ENCODE data around the gene THUMPD2.

The THUMPD2 gene

GRCh38 chr2:39712953-39713352 lies 66.1 kb downstream of the THUMPD2 start:
- TF ChIP-seq CTCF (conservative IDR thresholded peaks at IDR 0.05; ENCODE audit: low read length) = no peak
- no peak for DNase-seq (ENCODE audit: low read depth)
- no peak overlapping the region for H3K4me3 ChIP-seq (ENCODE audit: low read length)

- no peak overlapping the region for H3K4me3 ChIP-seq (ENCODE audit: low read length)
- no peak for TF ChIP-seq CTCF (conservative IDR thresholded peaks at IDR 0.05; ENCODE audit: low read length)
- DNase-seq (ENCODE audit: low read depth) = no peak
These were observed 68.3 kb downstream of the THUMPD2 start for GRCh38 chr2:39710807-39711206.

GRCh38 chr2:39708003-39708402 lies 71.1 kb downstream of the THUMPD2 start:
- TF ChIP-seq CTCF (conservative IDR thresholded peaks at IDR 0.05; ENCODE audit: low read length) = no peak
- no peak overlapping the region for H3K4me3 ChIP-seq (ENCODE audit: low read length)
- no peak for DNase-seq (ENCODE audit: low read depth)

GRCh38 chr2:39706945-39707344 lies 72.1 kb downstream of the THUMPD2 start:
- DNase-seq (ENCODE audit: low read depth) = no peak
- H3K4me3 ChIP-seq (ENCODE audit: low read length) = no peak overlapping the region
- no peak for TF ChIP-seq CTCF (conservative IDR thresholded peaks at IDR 0.05; ENCODE audit: low read length)

GRCh38 chr2:39706312-39706711 lies 72.7 kb downstream of the THUMPD2 start:
- no peak overlapping the region for H3K4me3 ChIP-seq (ENCODE audit: low read length)
- no peak for DNase-seq (ENCODE audit: low read depth)
- no peak for TF ChIP-seq CTCF (conservative IDR thresholded peaks at IDR 0.05; ENCODE audit: low read length)

GRCh38 chr2:39705638-39706037 lies 73.4 kb downstream of the THUMPD2 start:
- no peak overlapping the region for H3K4me3 ChIP-seq (ENCODE audit: low read length)
- no peak for DNase-seq (ENCODE audit: low read depth)

GRCh38 chr2:39704540-39704939 lies 74.5 kb downstream of the THUMPD2 start:
- DNase-seq (ENCODE audit: low read depth) = no peak
- no peak overlapping the region for H3K4me3 ChIP-seq (ENCODE audit: low read length)
- TF ChIP-seq CTCF (conservative IDR thresholded peaks at IDR 0.05; ENCODE audit: low read length) = no peak

More at GRCh38 chr2:39705638-39706037, 73.4 kb downstream of the THUMPD2 start:
- no peak for TF ChIP-seq CTCF (conservative IDR thresholded peaks at IDR 0.05; ENCODE audit: low read length)
